OCI-LY1 (cell line): ENCODE data around the gene MFNG.

Experiments
- EZH2 ChIP-seq: fragments of 200-600 bp; sonication (generic), shearing (Covaris generic); IDR thresholded peaks from 2 replicates; pipeline ENCODE4 v1.8.0; 2017; ENCODE audit warnings: borderline replicate concordance, mixed run types, mild to moderate bottlenecking, antibody characterized with exemption, low read length, moderate library complexity, mixed read lengths
- TF ChIP-seq, protein P1 (sequence below): fragments of 200-600 bp; sonication (generic), shearing (Covaris generic); IDR thresholded peaks from 2 replicates; pipeline ENCODE4 v1.5.1; 2017; ENCODE audit warnings: mild to moderate bottlenecking, antibody characterized with exemption, low read length, moderate library complexity, mixed read lengths

DNA sequence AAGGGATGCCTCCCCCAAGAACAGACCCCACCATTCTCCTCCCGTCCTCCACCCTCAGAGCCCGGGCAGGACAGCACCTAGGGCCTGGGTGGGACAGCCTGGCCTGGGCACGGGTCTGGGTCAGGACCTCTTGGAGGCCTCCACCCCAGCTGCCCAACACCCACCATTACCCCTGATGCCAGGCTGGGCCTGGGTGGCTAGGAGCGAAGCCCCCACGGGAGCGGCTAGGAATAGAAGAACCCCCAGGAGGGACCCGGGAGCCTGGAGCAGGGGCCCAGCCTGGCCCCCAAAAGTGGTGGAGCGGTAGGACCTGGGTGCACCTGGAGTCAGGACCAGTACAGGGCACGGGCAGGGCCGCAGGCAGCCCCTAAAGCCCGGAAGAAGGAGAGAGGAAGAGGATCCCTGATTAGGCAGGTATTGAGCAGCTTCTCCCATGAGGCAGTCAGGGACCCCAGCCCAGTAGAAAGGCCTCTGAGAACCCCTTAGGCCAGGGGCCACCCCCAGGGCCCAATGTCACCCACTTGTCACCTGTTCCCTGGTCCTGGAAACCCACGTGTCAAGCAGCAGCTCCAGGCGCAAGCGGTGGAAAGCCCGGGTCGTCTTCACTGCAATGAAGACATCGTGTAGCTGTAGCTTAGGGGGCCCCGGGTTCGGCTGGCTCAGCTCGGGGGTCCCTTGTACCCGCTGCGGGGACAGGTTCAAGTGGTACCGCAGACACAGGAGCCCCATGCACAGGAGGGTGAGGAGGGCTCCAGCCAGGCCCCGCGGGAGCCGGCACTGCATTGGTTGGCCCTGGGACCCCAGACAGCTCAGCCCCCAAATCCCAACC is 575 bp downstream of the MFNG start:
- TF ChIP-seq, protein P1, sequence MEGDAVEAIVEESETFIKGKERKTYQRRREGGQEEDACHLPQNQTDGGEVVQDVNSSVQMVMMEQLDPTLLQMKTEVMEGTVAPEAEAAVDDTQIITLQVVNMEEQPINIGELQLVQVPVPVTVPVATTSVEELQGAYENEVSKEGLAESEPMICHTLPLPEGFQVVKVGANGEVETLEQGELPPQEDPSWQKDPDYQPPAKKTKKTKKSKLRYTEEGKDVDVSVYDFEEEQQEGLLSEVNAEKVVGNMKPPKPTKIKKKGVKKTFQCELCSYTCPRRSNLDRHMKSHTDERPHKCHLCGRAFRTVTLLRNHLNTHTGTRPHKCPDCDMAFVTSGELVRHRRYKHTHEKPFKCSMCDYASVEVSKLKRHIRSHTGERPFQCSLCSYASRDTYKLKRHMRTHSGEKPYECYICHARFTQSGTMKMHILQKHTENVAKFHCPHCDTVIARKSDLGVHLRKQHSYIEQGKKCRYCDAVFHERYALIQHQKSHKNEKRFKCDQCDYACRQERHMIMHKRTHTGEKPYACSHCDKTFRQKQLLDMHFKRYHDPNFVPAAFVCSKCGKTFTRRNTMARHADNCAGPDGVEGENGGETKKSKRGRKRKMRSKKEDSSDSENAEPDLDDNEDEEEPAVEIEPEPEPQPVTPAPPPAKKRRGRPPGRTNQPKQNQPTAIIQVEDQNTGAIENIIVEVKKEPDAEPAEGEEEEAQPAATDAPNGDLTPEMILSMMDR, result no peak
- TF ChIP-seq EZH2, result no peak
